ENCODE measurements around the gene CADPS2.

The CADPS2 gene

DNA sequence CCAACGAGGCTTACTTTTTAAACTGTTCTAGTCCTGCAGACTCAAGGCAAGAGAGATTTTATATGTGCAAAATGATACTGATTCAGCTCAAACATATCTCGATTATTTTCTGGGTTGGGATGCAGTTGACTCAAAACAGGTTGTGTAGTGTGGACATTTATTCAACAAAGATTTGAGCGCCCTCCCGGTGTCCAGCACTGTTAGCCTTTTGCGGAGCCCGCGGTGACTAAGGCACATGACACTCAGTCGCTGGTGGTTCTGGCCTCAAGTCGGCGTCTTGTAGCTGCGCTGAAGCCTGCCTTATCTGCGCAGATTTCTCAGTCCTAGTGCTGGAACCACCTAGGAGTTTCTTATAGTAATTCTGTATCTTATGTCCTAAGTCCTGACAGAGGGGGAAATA is 938 bp upstream of the CADPS2 start:
- no peak overlapping the region for H3K9ac ChIP-seq (ENCODE audit: low read depth, low read length)
- no peaks in the 10 kb centered on the region for H3K36me3 ChIP-seq (ENCODE audit: control insufficient read depth, insufficient read depth, low read length)
- no peaks in the 10 kb centered on the region for H3K9me3 ChIP-seq (ENCODE audit: control insufficient read depth, insufficient read depth, low read length)
- peaks cover 23% of the 10 kb centered on the region for H3K4me1 ChIP-seq (ENCODE audit: control insufficient read depth, insufficient read depth, low read length)
- H3K27me3 ChIP-seq (ENCODE audit: control insufficient read depth, insufficient read depth, low read length), result peaks cover 40% of the 10 kb centered on the region
- H3K4me3 ChIP-seq (ENCODE audit: low read depth, low read length), result peak overlapping the region; percentile 74
- H3K27ac ChIP-seq (ENCODE audit: low read depth, low read length), result no peak overlapping the region

DNA sequence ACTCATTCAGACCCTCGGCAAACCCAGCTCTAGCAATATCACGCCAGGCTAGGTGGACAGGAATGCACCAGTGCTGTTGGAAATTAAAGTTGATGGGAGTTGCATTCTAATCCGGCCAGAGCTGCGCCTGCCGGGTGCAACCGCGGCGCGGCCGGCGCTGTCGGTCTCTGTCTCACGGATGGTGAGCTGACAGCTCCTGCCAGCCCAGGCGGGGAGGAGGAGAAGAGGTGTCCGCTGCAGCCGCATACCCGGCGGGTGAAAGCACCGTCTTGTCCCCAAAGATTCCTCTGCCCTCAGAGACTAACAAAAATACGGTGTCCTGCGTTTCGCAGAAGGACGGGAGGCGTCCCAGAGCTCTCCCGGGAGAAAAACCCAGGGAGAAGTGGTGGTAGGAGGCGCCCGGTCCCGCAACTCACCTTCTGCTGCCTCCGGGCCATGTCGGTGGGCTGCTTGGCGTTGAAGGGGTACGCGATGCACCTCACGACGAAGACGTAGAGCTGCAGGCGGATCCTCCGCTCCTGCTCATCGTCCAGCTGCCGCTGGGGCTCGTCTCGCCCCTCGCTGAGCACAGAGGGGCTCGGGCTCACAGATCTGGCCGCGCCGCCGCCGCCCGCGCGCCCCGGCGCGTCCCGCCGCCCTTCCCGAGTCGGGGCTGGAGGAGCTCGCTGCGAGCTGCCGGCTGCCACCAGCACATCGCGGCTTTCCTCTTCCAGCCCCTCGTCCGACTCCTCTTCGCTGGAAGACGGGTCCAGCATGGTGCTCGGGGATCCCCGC is 490 bp downstream of the CADPS2 start:
- Histone ChIP-seq H3K9ac (ENCODE audit: low read depth, low read length) (peak overlapping the region; percentile 62), H3K9me3 (ENCODE audit: control insufficient read depth, insufficient read depth, low read length) (no peaks in the 10 kb centered on the region), H3K4me1 (ENCODE audit: control insufficient read depth, insufficient read depth, low read length) (peaks cover 23% of the 10 kb centered on the region), H3K27ac (ENCODE audit: low read depth, low read length) (no peak overlapping the region), H3K4me3 (ENCODE audit: low read depth, low read length) (peak overlapping the region; percentile 74), H3K27me3 (ENCODE audit: control insufficient read depth, insufficient read depth, low read length) (peaks cover 40% of the 10 kb centered on the region), H3K36me3 (ENCODE audit: control insufficient read depth, insufficient read depth, low read length) (no peaks in the 10 kb centered on the region)

DNA sequence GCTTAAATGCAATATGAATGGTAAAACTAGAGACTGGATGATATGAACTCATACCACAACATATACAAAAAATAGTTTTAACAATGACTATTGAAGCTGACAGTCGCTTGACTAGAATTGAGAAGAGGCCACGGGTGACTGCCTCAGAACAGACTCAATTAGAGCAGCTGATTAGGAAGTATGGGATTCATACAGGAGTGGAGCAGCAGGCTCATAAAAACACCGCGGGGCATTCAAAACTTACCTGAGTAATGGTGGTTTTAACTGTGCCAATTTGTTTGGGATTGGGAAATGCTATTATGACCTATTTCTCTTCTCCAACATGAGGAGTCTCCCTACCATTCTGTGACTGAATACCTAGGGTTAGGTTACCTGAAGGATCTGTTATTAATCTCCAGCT is 2.1 kb downstream of the CADPS2 start:
- H3K27me3 ChIP-seq (ENCODE audit: control insufficient read depth, insufficient read depth, low read length), result peaks cover 38% of the 10 kb centered on the region
- H3K36me3 ChIP-seq (ENCODE audit: control insufficient read depth, insufficient read depth, low read length), result no peaks in the 10 kb centered on the region
- H3K27ac ChIP-seq (ENCODE audit: low read depth, low read length), result no peak overlapping the region
- H3K9ac ChIP-seq (ENCODE audit: low read depth, low read length), result no peak overlapping the region
- no peak overlapping the region for H3K4me3 ChIP-seq (ENCODE audit: low read depth, low read length)
- no peaks in the 10 kb centered on the region for H3K9me3 ChIP-seq (ENCODE audit: control insufficient read depth, insufficient read depth, low read length)
- H3K4me1 ChIP-seq (ENCODE audit: control insufficient read depth, insufficient read depth, low read length), result peaks cover 23% of the 10 kb centered on the region

DNA sequence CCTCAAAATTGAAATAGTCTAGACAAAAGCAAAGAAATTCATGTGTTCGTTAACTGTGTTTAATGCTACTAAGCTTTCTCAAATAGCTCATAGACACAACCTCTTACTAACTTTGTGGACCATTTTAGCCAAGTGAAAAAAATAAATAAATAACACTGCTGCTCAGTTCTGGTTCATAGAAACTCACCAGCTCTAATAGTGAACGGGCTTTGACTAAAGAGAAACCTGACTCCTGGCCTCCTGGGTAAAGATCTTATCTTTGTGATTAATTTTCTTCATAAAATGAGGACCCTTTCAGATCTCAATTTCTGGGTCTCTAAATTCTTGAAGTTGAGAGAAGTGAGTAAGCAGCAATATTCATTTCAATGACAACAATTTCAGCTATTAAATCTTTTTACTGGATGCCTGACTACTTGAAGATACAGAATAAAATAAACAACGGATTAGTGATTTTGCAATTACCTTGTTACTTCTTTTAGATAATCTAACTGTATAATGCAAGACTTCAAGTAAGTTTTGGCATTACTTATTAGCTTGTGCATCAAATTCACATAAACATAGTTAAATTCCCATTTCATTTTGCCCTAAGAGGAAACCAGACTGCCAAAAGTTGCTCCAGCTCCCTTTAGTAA is 3.1 kb downstream of the CADPS2 start:
- no peak overlapping the region for H3K4me3 ChIP-seq (ENCODE audit: low read depth, low read length)
- H3K9me3 ChIP-seq (ENCODE audit: control insufficient read depth, insufficient read depth, low read length), result no peaks in the 10 kb centered on the region
- H3K27ac ChIP-seq (ENCODE audit: low read depth, low read length), result no peak overlapping the region
- peaks cover 23% of the 10 kb centered on the region for H3K4me1 ChIP-seq (ENCODE audit: control insufficient read depth, insufficient read depth, low read length)
- H3K27me3 ChIP-seq (ENCODE audit: control insufficient read depth, insufficient read depth, low read length), result peaks cover 27% of the 10 kb centered on the region
- no peaks in the 10 kb centered on the region for H3K36me3 ChIP-seq (ENCODE audit: control insufficient read depth, insufficient read depth, low read length)
- H3K9ac ChIP-seq (ENCODE audit: low read depth, low read length), result no peak overlapping the region

DNA sequence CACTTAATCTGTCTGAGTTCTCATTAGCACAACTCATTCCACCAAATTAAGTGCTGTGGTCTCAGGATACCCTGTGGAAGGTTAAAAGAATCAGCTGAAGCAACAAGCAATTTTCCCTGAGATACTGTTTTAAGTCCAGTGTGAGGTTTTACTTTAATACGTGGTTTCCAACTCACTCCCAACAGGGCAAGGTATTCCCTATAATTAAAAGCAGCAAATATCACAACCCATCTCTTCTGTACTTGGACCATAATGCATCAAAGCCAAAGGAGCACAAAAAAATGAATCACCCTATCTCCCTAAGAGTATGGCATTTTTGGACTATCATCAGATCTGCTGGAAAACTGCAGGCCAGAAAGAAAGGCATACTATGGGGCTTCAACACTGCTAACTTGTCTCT is 4.9 kb downstream of the CADPS2 start:
- Histone ChIP-seq H3K9me3 (ENCODE audit: control insufficient read depth, insufficient read depth, low read length) (no peaks in the 10 kb centered on the region), H3K4me1 (ENCODE audit: control insufficient read depth, insufficient read depth, low read length) (peaks cover 23% of the 10 kb centered on the region), H3K9ac (ENCODE audit: low read depth, low read length) (no peak overlapping the region), H3K27me3 (ENCODE audit: control insufficient read depth, insufficient read depth, low read length) (peaks cover 14% of the 10 kb centered on the region), H3K4me3 (ENCODE audit: low read depth, low read length) (no peak overlapping the region), H3K36me3 (ENCODE audit: control insufficient read depth, insufficient read depth, low read length) (no peaks in the 10 kb centered on the region), H3K27ac (ENCODE audit: low read depth, low read length) (no peak overlapping the region)

DNA sequence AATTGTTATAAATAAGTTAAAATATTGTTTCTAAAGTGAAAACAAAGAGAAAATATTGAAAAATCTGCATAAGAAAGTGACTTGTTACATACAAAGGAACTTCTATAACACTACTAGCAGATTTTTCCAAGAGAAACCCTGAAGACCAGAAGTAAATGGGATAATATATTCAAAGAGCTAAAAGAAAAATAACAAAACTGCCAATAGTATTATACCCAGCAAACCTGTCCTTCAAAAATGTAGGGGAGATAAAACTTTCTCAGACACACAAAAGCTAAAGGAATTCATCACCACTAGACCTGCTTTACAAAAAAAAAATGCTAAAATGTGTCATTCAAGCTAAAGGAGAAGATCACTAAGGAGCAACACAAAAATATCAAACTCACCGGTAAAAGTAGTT is 17.0 kb downstream of the CADPS2 start:
- Histone ChIP-seq H3K9me3 (ENCODE audit: control insufficient read depth, insufficient read depth, low read length) (peaks cover 16% of the 10 kb centered on the region), H3K4me3 (ENCODE audit: low read depth, low read length) (no peak overlapping the region), H3K4me1 (ENCODE audit: control insufficient read depth, insufficient read depth, low read length) (no peaks in the 10 kb centered on the region; the same call in 1 of the 2 replicates)

DNA sequence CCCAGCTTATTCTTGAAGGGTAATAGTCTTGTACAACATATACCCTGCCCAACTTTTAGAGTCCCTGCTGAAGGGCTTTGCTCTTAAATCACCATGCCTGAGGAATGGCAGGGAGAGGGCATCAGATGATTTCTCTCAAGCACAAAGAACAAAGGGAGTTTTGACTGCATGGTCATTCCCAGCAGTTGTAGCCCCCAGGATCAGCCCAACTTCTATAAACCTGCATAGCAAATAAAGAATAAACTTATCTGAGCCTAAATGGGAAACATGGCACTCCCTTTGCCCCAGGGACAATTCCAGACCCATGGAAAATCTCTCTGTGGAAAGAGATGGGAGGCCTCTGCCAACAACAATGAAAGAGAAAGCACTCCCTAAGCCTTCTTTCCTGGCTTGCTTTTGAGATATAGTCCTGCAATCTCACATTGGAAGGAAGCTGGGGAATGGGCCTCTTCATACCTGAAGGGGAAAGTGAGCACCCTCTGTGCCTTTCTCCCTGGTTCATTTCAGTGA is 18.7 kb downstream of the CADPS2 start:
- no peak overlapping the region for H3K27ac ChIP-seq (ENCODE audit: low read depth, low read length)

More for the DNA sequence above, 17.0 kb downstream of the CADPS2 start:
- H3K36me3 ChIP-seq (ENCODE audit: control insufficient read depth, insufficient read depth, low read length), result no peaks in the 10 kb centered on the region
- no peak overlapping the region for H3K9ac ChIP-seq (ENCODE audit: low read depth, low read length)
- no peaks in the 10 kb centered on the region for H3K27me3 ChIP-seq (ENCODE audit: control insufficient read depth, insufficient read depth, low read length)
- H3K27ac ChIP-seq (ENCODE audit: low read depth, low read length), result no peak overlapping the region

DNA sequence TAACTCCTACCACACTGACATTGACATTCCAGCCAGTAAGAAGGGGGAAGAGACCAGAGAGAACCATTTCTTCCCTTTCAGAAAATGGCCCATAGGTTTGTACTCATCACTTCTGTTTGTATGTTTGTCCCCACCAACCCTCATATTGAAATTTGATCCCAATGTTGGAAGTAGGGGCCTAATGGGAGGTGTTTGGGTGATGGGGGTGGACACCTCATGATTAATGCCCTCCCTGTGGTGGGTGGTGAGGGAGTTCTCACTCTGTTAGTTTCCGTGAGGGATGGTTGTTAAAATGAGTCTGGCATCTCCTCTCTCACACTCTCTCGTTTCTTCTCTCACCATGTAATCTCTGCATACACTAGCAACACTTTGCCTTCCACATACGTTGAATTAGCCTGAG is 21.4 kb downstream of the CADPS2 start:
- Histone ChIP-seq H3K9me3 (ENCODE audit: control insufficient read depth, insufficient read depth, low read length) (peaks cover 10% of the 10 kb centered on the region), H3K4me1 (ENCODE audit: control insufficient read depth, insufficient read depth, low read length) (no peaks in the 10 kb centered on the region; the same call in 1 of the 2 replicates), H3K27me3 (ENCODE audit: control insufficient read depth, insufficient read depth, low read length) (no peaks in the 10 kb centered on the region), H3K4me3 (ENCODE audit: low read depth, low read length) (no peak overlapping the region), H3K36me3 (ENCODE audit: control insufficient read depth, insufficient read depth, low read length) (no peaks in the 10 kb centered on the region), H3K9ac (ENCODE audit: low read depth, low read length) (no peak overlapping the region), H3K27ac (ENCODE audit: low read depth, low read length) (no peak overlapping the region)

More for the DNA sequence above, 18.7 kb downstream of the CADPS2 start:
- Histone ChIP-seq H3K9me3 (ENCODE audit: control insufficient read depth, insufficient read depth, low read length) (peaks cover 16% of the 10 kb centered on the region), H3K27me3 (ENCODE audit: control insufficient read depth, insufficient read depth, low read length) (no peaks in the 10 kb centered on the region), H3K9ac (ENCODE audit: low read depth, low read length) (no peak overlapping the region), H3K4me3 (ENCODE audit: low read depth, low read length) (no peak overlapping the region), H3K4me1 (ENCODE audit: control insufficient read depth, insufficient read depth, low read length) (no peaks in the 10 kb centered on the region; the same call in 1 of the 2 replicates), H3K36me3 (ENCODE audit: control insufficient read depth, insufficient read depth, low read length) (no peaks in the 10 kb centered on the region)

DNA sequence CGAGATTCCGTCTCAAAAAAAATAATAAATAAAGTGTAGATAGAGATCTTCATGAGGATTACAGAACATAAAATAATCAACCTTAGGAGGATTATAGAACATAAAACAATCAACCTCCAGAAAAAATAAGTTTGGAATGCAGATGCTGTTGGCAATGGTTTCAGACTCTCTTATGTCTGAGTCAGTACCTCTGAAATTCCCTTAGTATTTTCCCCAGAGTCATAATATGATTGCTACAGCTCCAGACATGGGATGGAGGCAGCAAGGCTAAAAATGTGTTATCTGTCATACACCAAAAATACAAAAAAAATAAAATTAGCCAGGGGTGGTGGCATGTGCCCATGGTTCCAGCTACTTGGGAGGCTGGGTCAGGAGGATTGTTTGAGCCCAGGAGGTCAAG is 22.2 kb downstream of the CADPS2 start:
- no peaks in the 10 kb centered on the region for H3K36me3 ChIP-seq (ENCODE audit: control insufficient read depth, insufficient read depth, low read length)
- H3K4me1 ChIP-seq (ENCODE audit: control insufficient read depth, insufficient read depth, low read length), result no peaks in the 10 kb centered on the region; the same call in 1 of the 2 replicates
- no peak overlapping the region for H3K27ac ChIP-seq (ENCODE audit: low read depth, low read length)
- no peak overlapping the region for H3K4me3 ChIP-seq (ENCODE audit: low read depth, low read length)
- no peaks in the 10 kb centered on the region for H3K27me3 ChIP-seq (ENCODE audit: control insufficient read depth, insufficient read depth, low read length)
- H3K9ac ChIP-seq (ENCODE audit: low read depth, low read length), result no peak overlapping the region
- H3K9me3 ChIP-seq (ENCODE audit: control insufficient read depth, insufficient read depth, low read length), result peaks cover 2% of the 10 kb centered on the region; the same call in 1 of the 2 replicates

DNA sequence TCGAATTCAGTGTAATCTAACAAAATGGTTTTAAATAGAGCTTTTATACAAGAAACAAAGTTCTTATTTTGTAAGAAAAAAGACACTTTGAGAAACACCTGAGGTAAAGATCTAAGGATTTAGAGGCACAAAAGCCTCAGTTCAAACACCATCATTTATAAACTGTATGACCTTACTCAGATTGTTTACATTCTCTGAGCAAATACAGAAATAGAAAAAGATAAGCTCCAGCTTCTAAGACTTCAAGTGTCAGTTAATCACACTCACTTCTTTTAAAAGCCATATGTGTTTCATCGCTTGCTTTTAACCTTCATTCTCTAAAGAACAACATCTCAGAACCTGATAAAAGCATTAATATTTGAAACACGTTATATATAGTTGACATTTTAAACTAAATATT is 27.9 kb downstream of the CADPS2 start:
- H3K4me3 ChIP-seq (ENCODE audit: low read depth, low read length), result no peak overlapping the region
- no peak overlapping the region for H3K9ac ChIP-seq (ENCODE audit: low read depth, low read length)
- H3K9me3 ChIP-seq (ENCODE audit: control insufficient read depth, insufficient read depth, low read length), result no peaks in the 10 kb centered on the region
- peaks cover 13% of the 10 kb centered on the region; the same call in 1 of the 2 replicates for H3K4me1 ChIP-seq (ENCODE audit: control insufficient read depth, insufficient read depth, low read length)
- H3K27me3 ChIP-seq (ENCODE audit: control insufficient read depth, insufficient read depth, low read length), result no peaks in the 10 kb centered on the region
- no peaks in the 10 kb centered on the region for H3K36me3 ChIP-seq (ENCODE audit: control insufficient read depth, insufficient read depth, low read length)
- no peak overlapping the region for H3K27ac ChIP-seq (ENCODE audit: low read depth, low read length)

DNA sequence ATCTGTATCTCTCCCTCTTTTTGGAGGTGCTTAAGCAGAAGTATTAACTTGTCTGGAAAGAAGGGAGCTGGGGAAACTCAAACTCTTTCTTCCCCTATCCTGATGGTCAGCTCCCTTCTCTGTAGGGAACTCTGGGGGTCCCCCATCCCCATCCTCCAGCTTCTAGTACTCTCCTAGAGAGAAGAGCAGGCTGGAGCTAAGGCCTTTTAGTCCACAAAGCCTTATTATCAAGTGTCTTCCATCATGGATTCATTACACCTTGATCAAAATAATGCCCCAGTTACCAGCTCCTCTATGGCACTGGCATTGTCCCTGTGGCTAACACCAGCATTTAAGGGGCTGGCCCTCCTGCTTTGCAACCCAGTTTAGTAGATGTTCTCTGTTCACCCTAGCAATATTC is 35.7 kb downstream of the CADPS2 start:
- no peaks in the 10 kb centered on the region for H3K9me3 ChIP-seq (ENCODE audit: control insufficient read depth, insufficient read depth, low read length)
- H3K36me3 ChIP-seq (ENCODE audit: control insufficient read depth, insufficient read depth, low read length), result no peaks in the 10 kb centered on the region
- no peak overlapping the region for H3K27ac ChIP-seq (ENCODE audit: low read depth, low read length)
- no peak overlapping the region for H3K4me3 ChIP-seq (ENCODE audit: low read depth, low read length)
- H3K4me1 ChIP-seq (ENCODE audit: control insufficient read depth, insufficient read depth, low read length), result peaks cover 21% of the 10 kb centered on the region; the same call in 1 of the 2 replicates
- no peak overlapping the region for H3K9ac ChIP-seq (ENCODE audit: low read depth, low read length)
- H3K27me3 ChIP-seq (ENCODE audit: control insufficient read depth, insufficient read depth, low read length), result no peaks in the 10 kb centered on the region

All from HUES48 (cell line).